ENCODE results near the gene SRRM2. TPM values are rescaled to one million over a fixed set of nuclear protein-coding genes. Genes with fewer than 3 reads are reported as not detected.

Gene SRRM2
- polyA plus RNA-seq, 1 experiment, result 105 TPM

DNA sequence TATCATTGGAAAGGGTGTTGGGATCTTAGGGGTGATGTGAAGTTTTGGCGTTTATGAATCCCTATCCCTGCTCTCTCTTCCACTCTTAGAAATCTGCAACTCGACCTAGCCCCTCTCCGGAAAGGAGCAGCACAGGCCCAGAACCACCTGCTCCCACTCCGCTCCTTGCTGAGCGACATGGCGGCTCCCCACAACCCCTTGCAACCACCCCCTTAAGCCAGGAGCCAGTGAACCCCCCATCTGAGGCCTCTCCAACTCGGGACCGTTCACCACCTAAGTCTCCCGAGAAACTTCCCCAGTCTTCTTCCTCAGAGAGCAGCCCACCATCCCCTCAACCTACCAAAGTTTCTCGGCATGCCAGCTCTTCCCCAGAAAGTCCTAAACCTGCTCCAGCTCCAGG is 9.0 kb downstream of the SRRM2 start:
- DNase-seq (ENCODE audit: low read depth), result no peak
- TF ChIP-seq, protein P1, sequence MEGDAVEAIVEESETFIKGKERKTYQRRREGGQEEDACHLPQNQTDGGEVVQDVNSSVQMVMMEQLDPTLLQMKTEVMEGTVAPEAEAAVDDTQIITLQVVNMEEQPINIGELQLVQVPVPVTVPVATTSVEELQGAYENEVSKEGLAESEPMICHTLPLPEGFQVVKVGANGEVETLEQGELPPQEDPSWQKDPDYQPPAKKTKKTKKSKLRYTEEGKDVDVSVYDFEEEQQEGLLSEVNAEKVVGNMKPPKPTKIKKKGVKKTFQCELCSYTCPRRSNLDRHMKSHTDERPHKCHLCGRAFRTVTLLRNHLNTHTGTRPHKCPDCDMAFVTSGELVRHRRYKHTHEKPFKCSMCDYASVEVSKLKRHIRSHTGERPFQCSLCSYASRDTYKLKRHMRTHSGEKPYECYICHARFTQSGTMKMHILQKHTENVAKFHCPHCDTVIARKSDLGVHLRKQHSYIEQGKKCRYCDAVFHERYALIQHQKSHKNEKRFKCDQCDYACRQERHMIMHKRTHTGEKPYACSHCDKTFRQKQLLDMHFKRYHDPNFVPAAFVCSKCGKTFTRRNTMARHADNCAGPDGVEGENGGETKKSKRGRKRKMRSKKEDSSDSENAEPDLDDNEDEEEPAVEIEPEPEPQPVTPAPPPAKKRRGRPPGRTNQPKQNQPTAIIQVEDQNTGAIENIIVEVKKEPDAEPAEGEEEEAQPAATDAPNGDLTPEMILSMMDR (IDR thresholded peaks at IDR 0.05; ENCODE audit: insufficient read depth, low read depth, low read length), result no peak
- no peak overlapping the region for H3K4me3 ChIP-seq (ENCODE audit: low read depth, low read length)
- CTCF ChIA-PET, result no interaction called here
- peaks cover 58% of the 10 kb centered on the region for H3K36me3 ChIP-seq (ENCODE audit: control insufficient read depth, insufficient read depth, low read length)
- POLR2A ChIA-PET, result no interaction called here
- no peaks in the 10 kb centered on the region for H3K27me3 ChIP-seq (ENCODE audit: control insufficient read depth, insufficient read depth, low read length)

DNA sequence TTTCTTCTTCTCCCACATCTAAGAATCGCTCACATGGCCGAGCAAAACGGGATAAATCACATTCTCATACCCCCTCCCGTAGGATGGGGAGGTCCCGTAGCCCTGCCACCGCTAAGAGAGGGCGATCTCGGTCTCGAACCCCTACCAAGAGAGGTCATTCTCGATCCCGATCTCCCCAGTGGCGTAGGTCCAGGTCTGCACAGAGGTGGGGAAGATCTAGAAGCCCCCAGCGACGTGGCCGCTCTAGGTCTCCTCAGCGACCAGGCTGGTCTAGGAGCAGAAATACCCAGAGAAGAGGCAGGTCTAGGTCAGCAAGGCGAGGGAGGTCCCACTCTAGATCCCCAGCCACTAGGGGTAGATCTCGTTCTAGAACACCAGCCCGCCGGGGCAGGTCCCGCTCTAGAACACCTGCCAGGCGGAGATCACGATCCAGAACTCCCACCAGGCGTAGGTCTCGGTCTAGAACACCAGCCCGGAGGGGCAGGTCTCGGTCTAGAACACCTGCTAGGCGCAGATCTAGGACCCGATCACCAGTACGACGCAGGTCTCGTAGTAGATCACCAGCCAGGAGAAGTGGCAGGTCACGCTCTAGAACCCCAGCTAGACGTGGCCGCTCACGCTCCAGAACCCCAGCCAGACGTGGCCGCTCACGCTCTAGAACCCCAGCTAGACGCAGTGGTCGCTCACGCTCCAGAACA is 9.6 kb downstream of the SRRM2 start:
- Histone ChIP-seq H3K4me3 (ENCODE audit: low read depth, low read length) (no peak overlapping the region), H3K36me3 (ENCODE audit: control insufficient read depth, insufficient read depth, low read length) (peaks cover 60% of the 10 kb centered on the region), H3K27me3 (ENCODE audit: control insufficient read depth, insufficient read depth, low read length) (no peaks in the 10 kb centered on the region)
- ChIA-PET POLR2A (no interaction called here), CTCF (interaction anchor here (1.9 kb wide), 1 partner anchor 9 kb away, joined by 7 read pairs; no protein-coding TSS in a partner anchor)
- DNase-seq (ENCODE audit: low read depth), result no peak
- TF ChIP-seq, protein P1 (IDR thresholded peaks at IDR 0.05; ENCODE audit: insufficient read depth, low read depth, low read length), result no peak

DNA sequence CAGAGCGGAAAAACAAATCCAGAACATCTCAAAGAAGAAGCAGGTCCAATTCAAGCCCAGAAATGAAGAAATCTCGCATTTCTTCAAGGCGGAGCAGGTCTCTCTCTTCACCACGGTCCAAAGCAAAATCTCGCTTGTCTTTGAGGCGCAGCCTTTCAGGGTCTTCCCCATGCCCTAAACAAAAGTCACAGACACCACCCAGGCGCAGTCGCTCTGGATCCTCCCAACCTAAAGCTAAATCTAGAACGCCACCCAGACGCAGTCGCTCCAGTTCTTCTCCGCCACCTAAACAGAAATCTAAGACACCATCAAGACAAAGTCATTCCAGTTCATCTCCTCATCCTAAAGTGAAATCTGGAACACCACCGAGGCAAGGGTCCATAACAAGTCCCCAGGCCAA is 10.3 kb downstream of the SRRM2 start:
- CTCF ChIA-PET, result interaction anchor here (1.9 kb wide), 1 partner anchor 9 kb away, joined by 7 read pairs; no protein-coding TSS in a partner anchor
- Histone ChIP-seq H3K36me3 (ENCODE audit: control insufficient read depth, insufficient read depth, low read length) (peaks cover 64% of the 10 kb centered on the region), H3K4me3 (ENCODE audit: low read depth, low read length) (no peak overlapping the region), H3K27me3 (ENCODE audit: control insufficient read depth, insufficient read depth, low read length) (no peaks in the 10 kb centered on the region)
- TF ChIP-seq, protein P1 (IDR thresholded peaks at IDR 0.05; ENCODE audit: insufficient read depth, low read depth, low read length), result no peak
- POLR2A ChIA-PET, result no interaction called here
- no peak for DNase-seq (ENCODE audit: low read depth)

DNA sequence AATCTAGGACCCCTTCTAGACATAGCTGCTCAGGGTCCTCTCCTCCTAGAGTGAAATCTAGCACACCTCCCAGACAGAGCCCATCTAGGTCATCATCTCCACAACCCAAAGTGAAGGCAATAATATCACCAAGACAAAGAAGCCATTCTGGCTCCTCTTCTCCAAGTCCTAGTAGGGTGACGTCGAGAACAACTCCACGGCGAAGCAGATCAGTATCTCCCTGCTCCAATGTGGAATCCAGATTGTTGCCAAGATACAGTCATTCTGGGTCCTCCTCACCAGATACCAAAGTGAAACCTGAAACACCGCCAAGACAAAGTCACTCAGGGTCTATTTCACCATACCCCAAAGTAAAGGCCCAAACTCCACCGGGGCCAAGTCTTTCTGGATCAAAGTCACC is 10.7 kb downstream of the SRRM2 start:
- TF ChIP-seq, protein P1 (IDR thresholded peaks at IDR 0.05; ENCODE audit: insufficient read depth, low read depth, low read length), result no peak
- ChIA-PET CTCF (interaction anchor here (1.9 kb wide), 1 partner anchor 10 kb away, joined by 7 read pairs; no protein-coding TSS in a partner anchor), POLR2A (no interaction called here)
- Histone ChIP-seq H3K36me3 (ENCODE audit: control insufficient read depth, insufficient read depth, low read length) (peaks cover 65% of the 10 kb centered on the region), H3K27me3 (ENCODE audit: control insufficient read depth, insufficient read depth, low read length) (no peaks in the 10 kb centered on the region), H3K4me3 (ENCODE audit: low read depth, low read length) (no peak overlapping the region)
- no peak for DNase-seq (ENCODE audit: low read depth)

DNA sequence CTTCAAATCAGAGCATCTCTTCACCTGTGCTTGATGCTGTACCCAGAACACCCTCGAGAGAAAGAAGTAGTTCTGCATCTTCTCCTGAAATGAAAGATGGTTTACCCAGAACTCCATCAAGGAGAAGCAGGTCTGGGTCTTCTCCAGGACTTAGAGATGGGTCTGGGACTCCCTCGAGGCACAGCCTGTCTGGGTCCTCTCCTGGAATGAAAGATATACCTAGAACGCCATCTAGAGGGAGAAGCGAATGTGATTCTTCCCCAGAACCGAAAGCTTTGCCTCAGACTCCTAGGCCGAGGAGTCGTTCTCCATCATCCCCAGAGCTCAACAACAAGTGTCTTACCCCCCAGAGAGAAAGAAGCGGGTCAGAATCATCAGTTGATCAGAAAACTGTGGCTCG is 12.3 kb downstream of the SRRM2 start:
- DNase-seq (ENCODE audit: low read depth), result no peak
- peaks cover 72% of the 10 kb centered on the region for H3K36me3 ChIP-seq (ENCODE audit: control insufficient read depth, insufficient read depth, low read length)
- TF ChIP-seq, protein P1 (IDR thresholded peaks at IDR 0.05; ENCODE audit: insufficient read depth, low read depth, low read length), result no peak
- H3K27me3 ChIP-seq (ENCODE audit: control insufficient read depth, insufficient read depth, low read length), result no peaks in the 10 kb centered on the region
- ChIA-PET CTCF (no interaction called here), POLR2A (no interaction called here)
- no peak overlapping the region for H3K4me3 ChIP-seq (ENCODE audit: low read depth, low read length)
